ENCODE results near the gene POLR1E.
A peak's percentile ranks its signal among the peaks of the same experiment; 100 is the strongest.
"Not testable (repeated sequence)": the region's sequence is repeated elsewhere in the genome, so short reads cannot be mapped to it uniquely, and the experiment has no call there.

The POLR1E gene

DNA sequence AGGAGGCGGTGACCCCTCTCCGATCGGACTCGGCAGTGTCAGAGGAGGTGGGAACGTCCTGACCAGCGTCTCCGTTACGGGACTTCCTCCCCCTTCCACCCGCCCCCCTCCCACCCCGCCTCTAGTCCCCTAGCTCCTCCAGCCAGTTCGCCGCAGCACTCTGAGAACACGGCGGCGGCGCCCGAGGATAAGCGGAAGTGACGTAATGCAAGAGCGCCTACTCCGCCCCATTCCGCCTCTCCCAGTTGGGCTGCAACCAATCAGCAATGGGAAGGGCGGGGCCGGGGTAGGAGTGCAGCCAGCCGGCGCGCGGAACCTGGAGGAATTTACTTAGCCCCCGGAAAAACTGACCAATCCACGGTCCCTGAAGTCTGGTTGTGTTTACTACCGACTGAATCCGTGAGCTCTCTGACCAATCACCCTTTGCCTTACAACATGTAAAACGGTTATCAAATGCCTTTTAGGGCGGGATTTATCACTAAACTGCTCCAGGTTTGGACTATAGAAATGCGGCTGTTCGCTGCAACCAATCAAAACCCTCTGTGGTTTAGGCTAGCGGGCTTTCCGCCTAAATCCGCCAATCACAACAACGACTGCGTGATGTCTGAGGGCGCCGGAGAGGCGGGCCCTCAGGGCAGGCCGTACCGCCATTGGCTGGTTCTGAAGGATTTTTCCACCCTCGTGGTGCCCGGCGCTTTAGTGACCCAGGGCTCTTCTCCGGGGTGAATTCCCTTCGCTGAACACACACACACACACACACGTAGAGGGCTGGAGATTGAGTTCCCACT lies 20.3 kb upstream of the POLR1E start, which contains the start of gene ZBTB5:
Gene ZBTB5, minus strand, starts transcription at position 202 of the 788 bp plus-strand sequence. CDS start 22,899 bp downstream, outside the sequence.
- FAIRE-seq, result peak; percentile 97

DNA sequence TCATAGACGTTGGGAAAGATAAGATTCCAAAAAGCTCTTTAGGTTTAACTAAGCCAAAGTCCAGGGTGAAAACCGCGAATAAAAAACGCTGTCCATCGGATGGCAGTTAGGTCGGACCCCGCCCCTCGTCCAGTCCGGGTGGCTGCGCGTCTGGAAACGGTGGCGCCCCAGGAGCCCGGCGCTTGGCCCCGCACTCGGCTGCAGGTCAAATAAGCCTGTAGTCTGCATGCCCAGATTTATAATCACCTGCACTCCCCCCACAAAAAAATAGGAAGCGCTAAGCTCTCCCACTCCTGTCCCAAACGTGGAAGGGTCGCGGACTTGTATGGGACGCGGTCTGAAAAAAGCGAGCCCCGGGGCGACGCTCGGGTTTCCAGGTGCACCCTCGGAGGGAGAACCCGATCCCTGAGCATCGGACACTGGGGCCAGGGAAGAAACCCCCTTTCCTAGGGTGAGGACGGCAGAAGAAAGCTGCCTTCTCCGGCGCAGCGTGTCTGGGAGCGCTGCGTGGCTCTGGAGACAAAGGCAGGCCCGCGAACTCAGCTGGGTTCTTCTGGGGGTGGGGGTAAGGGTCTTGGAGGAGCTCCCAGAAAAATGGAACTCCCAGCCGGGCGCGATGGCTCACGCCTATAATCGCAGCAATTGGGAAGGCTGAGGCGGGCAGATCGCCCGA lies 19.6 kb upstream of the POLR1E start:
- no peak for FAIRE-seq

DNA sequence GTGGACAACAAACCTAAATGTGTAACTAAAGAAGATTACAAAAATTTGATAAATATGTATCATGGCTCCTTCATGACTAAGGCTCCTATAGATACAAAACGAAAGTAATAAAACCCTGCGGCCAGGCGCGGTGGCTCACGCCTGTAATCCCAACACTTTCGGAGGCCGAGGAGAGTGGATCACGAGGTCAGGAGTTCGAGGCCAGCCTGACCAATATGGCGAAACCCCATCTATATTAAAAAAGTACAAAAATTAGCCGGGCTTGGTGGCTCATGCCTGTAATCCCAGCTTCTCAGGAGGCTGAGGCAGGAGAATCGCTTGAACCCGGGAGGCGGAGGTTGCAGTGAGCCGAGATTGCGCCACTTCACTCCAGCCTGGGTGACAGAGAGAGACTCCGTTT lies 18.2 kb upstream of the POLR1E start:
- not testable (repeated sequence) for FAIRE-seq

DNA sequence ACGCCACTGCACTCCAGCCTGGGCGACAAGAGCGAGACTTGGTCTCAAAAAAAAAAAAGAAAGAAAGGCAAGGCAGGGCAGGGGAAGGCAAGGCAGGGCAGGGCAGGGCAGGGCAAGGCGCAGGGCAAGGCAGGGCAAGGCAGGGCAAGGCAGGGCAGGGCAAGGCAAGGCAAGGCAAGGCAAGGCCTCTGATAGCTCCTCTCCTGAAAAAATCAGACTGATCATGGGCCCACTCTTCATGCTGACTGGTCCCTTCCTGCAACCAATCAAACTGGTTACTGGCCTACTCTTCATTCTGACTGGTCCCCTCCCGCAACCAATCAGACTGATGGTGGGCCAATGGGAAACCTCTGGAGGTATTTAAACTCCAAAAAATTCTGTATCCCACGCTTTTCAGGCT lies 17.1 kb upstream of the POLR1E start:
- no peak for FAIRE-seq

DNA sequence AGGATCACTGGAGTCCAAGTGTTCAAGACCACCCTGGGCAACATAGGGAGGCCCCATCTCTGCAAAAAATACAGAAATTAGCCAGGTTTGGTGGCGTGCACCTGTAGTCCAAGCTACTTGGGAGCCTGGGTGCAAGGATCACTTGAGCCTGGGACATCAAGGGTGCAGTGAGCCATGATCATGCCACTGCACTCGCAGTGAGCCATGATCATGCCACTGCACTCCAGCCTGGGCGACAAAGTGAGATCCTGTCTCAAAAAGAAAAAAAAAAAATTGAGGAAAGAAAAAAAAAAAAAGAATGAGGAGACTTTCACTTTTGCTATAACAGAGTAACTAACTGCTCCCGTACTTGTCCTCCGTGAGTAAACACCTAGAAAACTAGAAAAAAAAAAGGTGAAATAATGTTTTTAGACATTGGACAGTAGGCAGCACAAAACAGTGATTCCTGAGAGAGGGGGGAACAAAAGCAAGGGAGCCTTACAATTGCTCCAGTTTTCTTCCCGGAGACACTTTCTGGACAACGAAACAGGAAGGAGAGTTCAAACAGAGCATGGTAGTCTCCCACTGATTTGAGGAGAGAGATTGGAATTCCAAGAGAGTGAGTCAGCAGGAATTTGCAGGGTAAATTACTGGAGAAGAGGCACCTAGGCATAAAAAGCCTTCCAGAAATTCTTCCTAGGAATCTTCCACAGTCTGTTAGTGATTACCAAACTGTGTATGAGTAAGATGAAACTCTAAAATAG lies 13.6 kb upstream of the POLR1E start:
- peak; percentile 82 for FAIRE-seq

DNA sequence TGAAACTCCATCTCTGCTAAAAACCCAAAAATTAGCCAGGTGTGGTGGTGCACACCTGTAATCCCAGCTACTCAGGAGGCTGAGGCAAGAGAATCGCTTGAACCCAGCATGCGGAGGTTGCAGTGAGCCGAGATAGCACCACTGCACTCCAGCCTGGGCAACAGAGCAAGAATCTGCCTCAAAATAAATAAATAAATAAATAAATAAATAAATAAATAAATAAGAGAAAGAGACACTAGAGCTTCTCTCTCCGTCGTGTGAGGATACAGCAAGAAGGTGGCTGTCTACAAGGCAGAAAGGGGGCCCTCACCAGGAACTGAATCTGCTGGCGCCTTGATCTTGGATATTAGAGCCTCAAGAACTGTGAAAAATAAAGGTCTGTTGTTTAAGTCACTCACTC lies 11.8 kb upstream of the POLR1E start:
- FAIRE-seq, result not testable (repeated sequence)

DNA sequence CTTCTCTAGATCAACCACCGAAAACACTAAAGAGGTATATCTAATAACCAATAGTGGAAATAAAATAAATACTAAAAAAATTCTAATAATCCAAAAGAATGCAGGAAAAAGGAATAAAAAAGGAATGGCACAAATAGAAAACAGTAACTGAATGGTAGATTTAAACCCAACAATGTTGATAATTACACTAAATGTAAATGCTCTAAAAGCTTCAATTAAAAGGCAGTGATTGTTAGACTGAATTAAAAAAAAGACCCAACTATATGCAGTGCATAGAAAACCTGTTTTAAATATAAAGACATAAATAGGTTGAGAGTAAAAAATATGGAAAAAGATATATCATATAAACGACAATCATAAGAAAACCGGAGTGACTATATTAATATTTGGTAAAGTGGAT lies 11.3 kb upstream of the POLR1E start:
- no peak for FAIRE-seq

DNA sequence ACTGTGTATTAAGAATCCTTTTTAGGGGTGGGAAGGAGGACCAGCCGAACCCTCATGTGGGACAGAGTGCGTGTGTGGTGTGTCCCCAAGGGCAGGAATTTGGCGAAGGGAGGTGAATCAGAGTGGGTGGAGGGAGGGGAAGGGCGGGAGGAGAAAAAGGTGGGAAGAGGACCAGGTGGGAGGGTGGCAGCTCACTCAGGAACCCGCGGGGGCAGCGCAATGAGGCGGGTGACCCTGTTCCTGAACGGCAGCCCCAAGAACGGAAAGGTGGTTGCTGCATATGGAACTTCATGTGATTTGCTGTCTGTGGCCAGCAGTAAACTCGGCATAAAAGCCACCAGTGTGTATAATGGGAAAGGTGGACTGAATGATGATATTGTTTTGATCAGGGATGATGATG lies 8.8 kb upstream of the POLR1E start:
- no peak for FAIRE-seq

DNA sequence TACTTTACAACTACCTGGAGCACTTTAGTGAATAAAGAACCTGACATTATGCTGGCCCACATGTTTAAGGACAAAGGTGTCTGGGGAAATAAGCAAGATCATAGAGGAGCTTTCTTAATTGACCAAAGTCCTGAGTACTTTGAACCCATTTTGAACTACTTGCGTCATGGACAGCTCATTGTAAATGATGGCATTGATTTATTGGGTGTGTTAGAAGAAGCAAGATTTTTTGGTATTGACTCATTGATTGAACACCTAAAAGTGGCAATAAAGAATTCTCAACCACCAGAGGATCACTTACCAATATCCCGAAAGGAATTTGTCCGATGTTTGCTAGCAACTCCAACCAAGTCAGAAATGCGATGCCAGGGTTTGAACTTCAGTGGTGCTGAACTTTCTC lies 8.3 kb upstream of the POLR1E start:
- FAIRE-seq, result not testable (repeated sequence)

DNA sequence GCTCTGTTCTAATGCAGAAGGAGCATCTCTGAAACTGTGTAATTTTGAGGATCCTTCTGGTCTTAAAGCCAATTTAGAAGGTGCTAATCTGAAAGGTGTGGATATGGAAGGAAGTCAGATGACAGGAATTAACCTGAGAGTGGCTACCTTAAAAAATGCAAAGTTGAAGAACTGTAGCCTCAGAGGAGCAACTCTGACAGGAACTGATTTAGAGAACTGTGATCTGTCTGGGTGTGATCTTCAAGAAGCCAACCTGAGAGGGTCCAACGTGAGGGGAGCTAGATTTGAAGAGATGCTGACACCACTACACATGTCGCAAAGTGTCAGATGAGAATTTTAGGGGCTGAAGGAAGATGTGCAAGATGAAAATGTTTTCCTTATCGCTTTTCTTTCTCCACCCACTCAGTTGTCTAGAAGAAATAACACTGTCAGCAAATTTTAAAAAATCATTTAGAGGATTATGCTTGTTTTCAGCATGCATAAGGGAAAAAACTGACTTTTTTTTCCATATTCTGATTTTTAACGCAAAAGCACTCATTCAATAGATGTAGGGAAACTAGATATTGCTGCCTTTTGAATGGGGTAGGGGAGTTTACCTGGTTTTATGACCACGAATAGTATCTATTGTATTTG lies 7.6 kb upstream of the POLR1E start:
- not testable (repeated sequence) for FAIRE-seq

DNA sequence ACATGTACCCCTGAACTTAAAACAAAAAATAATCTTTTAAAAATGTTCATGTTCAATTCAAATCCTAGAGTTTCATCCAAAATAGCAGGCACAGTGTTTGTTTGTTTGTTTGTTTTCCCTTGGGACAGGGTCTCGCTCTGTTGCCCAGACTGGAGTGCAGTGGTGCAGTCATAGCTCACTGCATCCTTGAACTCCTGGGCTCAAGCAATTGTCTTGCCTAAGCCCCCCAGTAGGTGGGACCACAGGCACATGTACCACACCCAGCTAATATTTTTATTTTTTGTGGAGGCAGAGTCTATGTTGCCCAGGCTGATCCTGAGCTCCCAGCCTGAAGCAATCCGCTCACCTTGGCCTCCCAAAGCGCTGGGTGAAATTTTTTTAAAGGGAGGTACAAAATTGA lies 5.0 kb upstream of the POLR1E start:
- no peak for FAIRE-seq

DNA sequence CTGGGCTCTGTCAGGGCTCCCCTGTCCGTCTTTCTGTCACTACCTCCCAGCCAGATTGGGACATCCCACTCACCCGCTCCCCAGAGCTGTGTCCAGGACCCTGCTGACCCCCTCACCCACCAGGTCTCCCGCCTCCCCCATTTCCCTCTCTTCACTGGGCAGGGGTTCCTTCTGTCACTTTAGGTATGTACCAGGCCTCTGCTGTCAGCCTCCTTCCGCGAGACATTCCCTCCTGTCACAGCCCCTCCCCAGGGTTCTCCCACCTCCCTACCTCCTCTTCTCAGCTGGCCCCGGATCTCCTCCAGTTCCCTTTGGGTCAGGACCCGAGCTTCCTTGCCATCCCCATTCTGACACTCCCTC lies 488 bp downstream of the POLR1E start:
- FAIRE-seq, result no peak

DNA sequence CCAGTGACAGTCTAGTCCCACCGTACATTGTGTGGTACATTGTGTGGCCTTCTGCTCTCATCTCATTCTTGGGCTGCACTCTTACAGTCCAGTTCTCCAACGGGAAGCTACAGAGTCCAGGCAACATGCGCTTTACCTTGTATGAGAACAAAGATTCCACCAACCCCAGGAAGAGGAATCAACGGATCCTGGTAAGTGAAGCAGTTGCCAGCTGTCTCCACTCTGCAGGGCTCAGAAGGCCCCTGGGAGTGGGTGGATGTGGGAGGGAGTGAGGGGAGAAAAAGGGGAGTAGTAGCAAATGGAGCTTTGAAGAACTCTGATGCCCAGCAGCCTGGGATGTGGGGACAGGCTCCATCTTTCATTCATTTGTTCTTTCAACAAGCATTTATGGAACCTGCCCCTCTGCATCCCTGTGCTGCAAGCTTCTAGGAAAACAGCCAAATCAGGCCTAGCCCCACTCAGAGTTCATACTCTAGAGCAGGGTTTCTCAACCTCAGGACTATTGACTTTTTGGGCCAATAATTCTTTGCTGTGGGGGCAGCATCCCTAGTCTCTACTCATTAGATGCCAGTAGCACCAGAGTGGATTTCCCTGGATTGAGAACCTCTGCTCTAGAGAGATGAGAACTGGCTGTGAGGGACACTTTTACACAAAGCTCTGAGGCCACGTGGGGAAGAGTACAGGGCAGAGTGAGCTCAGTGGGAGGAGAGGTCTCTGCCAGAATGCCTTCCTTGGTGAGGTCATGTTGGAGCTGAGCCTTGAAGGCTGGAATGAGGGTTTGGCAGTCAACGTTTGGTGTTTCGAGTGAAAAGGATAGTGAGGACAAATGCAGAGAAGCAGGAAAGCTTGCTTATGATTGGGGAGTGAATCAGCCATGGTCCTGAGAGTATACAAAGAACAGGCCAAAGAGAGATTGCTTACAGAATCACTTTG lies 1.1 kb downstream of the POLR1E start:
- no peak for FAIRE-seq

DNA sequence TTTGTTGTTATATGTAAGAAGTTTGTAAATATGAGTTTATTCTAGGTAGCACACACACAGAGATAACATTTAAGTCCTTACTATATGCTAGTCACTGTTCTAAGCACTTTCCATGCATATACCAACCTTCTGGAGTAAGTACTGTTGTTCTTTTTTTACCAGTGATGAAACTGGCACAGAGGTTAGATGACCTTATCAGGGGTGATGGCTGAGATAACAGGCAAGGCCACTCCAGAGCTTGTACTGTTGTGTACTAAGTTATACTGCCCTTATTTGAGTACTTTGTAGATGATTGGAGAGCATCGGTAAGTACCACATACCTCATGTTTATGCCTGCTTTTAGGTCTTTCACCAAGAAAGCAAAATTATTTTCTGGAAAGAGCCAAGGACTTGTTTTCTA lies 6.2 kb downstream of the POLR1E start:
- no peak for FAIRE-seq

DNA sequence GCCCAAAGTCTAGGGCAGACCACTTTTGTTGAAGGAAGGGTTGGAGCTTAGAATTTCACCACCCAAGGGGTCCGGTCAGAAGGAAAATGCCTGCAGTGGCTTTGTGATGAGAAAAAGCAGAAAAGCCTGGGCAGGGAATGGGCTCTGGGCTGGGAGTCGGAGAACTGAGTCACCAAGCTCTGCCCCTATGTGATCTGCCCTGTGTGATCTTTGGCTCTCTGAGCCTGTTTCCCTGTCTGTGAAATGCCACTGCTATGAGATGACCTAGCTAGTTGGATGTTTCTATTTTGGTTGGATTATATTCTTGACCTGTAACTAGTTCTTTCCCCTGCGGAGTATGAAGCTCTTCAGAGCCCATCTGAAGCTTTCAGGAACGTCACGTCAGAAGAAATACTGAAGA lies 9.8 kb downstream of the POLR1E start:
- no peak for FAIRE-seq

DNA sequence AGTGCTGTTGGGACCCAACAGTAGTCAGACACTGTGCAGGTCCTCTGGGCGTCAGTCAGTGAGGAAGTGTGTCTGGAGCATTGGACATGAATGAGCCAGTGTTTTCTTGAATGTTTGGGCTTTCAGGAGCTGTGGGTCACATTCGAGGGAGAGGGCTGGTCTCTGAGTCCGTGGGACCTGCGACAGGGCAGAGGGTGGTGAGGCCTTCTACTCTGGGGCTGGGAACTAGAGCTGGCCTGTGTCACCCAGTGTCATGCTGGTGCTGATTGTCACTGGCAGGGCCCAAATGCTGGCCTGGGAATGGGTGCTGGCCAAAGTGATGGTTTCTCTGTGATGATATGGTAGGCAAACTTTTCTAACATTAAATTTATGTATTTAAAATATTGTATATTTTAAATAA lies 10.3 kb downstream of the POLR1E start:
- no peak for FAIRE-seq

DNA sequence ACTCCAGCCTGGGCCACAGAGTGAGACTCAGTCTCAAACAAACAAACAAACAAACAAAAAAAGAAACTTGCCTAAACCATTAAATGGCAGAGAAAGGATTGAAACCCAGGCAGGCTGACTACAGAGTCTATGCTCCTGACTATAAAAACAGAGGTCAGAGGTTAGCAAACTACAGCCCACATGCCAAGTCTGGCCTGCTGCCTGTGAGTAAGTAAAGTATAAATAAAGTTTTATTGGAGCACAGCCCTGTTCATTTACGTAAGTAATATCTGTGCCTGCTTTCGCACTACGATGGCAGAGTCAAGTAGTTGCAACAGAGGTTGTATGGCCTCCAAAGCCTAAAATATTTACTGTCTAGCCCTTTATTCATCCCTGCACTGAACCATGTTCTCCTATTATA lies 11.6 kb downstream of the POLR1E start:
- no peak for FAIRE-seq

DNA sequence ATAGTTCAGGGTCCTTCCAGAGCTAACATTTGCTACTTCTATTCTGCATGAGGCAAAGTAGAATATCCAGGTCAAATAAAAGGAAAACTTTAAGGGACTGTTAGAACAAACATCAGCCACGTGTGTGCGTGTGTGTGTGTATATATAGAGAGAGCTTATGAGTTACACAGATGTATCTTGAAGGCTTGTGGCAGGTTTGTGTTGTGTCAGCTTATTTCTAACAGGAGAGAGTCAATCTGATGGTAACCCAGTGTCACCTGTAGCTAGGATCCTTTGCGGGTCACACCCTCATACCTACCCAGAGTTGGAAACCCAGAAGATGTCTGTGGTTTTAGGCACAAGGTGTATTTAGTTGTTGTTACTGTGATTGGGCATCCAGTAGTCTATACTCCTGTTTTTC lies 12.7 kb downstream of the POLR1E start:
- no peak for FAIRE-seq

DNA sequence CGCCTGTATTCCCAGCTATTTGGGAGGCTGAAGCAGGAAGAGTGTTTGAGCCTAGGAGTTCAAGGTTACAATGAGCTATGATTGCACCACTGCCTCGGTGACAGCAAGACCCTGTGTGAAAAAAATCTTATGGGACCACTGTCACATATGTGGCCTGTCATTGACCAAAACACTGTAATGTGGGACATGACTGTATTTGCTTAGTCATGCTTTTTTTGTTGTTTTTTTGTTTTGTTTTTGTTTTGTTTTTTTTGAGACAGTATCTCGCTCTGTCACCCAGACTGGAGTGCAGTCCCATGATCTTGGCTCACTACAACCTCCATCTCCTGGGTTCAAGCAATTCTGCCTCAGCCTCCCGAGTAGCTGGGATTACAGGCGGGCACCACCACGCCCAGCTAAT lies 13.5 kb downstream of the POLR1E start:
- FAIRE-seq, result no peak

DNA sequence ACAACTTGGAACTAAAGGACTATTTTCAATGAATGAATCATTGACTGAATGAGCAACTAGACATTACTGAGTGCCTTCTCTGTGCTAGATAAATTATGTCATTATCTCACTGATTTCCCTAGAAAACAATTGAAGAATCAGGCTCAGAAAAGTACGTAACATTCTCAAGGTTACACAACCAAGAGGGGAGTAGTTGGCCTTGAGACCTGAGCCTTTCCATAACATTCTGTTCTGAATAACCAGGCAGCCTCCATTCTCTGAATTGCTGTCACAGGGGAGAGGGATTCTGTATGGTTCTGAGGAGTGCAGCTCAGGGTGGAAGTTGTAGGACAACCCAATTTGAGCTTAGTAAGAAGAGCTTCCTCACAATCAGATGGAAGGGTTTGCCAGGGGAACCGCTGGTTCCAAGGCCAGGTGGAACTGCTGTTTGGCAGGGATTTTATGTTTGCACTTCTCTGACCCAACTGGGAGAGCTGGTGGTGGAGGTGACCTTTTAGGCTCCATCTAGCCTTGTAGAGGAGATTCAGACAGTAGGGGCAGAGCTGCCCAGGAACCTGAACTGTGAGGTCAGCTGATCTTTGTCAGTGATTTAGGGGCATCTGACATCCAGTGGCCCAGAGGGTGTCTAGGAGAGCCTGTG lies 16.3 kb downstream of the POLR1E start:
- no peak for FAIRE-seq

DNA sequence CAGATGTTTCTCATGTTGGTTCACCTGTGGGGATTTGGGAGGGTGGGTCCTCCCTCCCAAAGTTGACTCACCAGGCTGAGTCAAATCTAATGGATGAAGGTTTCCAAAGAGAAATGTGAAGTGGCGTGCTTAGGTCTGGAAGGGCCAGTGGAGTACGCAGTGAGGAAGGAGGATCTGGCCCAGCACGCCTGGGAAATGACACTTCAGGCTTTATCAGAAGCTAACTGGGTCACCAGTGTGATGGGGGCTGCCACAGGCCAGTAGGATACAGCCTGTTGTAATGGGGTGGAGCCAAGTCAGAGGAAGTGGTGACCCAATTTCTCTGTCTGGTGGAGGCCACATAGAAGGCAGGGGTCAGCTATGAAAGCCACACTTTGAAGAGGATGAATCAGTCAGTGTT lies 18.0 kb downstream of the POLR1E start:
- FAIRE-seq, result no peak

DNA sequence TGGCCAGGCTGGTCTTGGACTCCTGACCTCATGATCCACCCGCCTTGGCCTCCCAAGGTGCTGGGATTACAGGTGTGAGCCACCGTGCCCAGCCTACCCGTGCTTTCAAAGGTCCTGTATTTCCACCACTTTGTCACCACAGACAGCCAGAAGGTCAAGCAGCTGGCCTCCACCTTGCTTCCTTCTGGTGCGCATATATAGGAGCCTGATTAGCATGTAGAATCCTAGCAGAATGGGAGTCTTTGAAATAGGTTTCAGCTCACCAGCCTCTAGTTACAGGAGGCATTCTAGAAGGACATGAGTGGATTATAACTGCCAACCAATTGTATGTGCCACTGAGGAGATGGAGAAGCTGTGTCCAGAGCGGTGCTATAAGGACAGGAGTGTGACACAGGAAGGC lies 18.9 kb downstream of the POLR1E start:
- no peak for FAIRE-seq

Data from TTC549 (cell line).